ENCODE results near the gene FGGY.

FGGY gene

GRCh38 chr1:59391212-59392179 lies 94.6 kb downstream of the FGGY start:
- H3K4me3 ChIP-seq (replicated peaks; ENCODE audit: low read depth, low read length): no peak overlapping the region
- TF ChIP-seq CTCF (IDR thresholded peaks at IDR 0.05; ENCODE audit: low read length, missing control alignments): no peak
- DNase-seq (ENCODE audit: low read depth): peak; percentile 18

- DNase-seq (ENCODE audit: low read depth): peak; percentile 90
- H3K4me3 ChIP-seq (replicated peaks; ENCODE audit: low read depth, low read length): no peak overlapping the region
- TF ChIP-seq CTCF (IDR thresholded peaks at IDR 0.05; ENCODE audit: low read length, missing control alignments): no peak
Observed at GRCh38 chr1:59393211-59394180, 96.6 kb downstream of the FGGY start.

- no peak for DNase-seq (ENCODE audit: low read depth)
- no peak for TF ChIP-seq CTCF (IDR thresholded peaks at IDR 0.05; ENCODE audit: low read length, missing control alignments)
- no peak overlapping the region for H3K4me3 ChIP-seq (replicated peaks; ENCODE audit: low read depth, low read length)
Observed at GRCh38 chr1:59394706-59395425, 98.0 kb downstream of the FGGY start.

GRCh38 chr1:59396387-59396786 lies 99.5 kb downstream of the FGGY start:
- no peak overlapping the region for H3K4me3 ChIP-seq (replicated peaks; ENCODE audit: low read depth, low read length)
- DNase-seq (ENCODE audit: low read depth): no peak
- TF ChIP-seq CTCF (IDR thresholded peaks at IDR 0.05; ENCODE audit: low read length, missing control alignments): no peak

GRCh38 chr1:59397139-59397858 lies 100.4 kb downstream of the FGGY start:
- no peak for DNase-seq (ENCODE audit: low read depth)
- H3K4me3 ChIP-seq (replicated peaks; ENCODE audit: low read depth, low read length): no peak overlapping the region
- no peak for TF ChIP-seq CTCF (IDR thresholded peaks at IDR 0.05; ENCODE audit: low read length, missing control alignments)

GRCh38 chr1:59399642-59400041 lies 102.7 kb downstream of the FGGY start:
- H3K4me3 ChIP-seq (replicated peaks; ENCODE audit: low read depth, low read length): no peak overlapping the region
- no peak for DNase-seq (ENCODE audit: low read depth)
- TF ChIP-seq CTCF (IDR thresholded peaks at IDR 0.05; ENCODE audit: low read length, missing control alignments): no peak
